Transverse colon (tissue), 4 donors: ENCODE results near the gene GOLGA5. TPM values are rescaled to one million over a fixed set of nuclear protein-coding genes. Genes with fewer than 3 reads are reported as not detected.

Experiments
- DNase-seq: peaks from one replicate; pipeline ENCODE4 v3.0.0-alpha.2; 2019
- H3K27ac ChIP-seq, 4 donors: fragments of 200-600 bp; sonication (generic); 2 replicates each; pipeline ENCODE4 v1.5.1; 2016 to 2018; ENCODE audit warnings: inconsistent platforms in 4 of 4
- H3K27me3 ChIP-seq: fragments of 200-600 bp; sonication (generic); 2 replicates; pipeline ENCODE4 v1.5.1; 2017; ENCODE audit warnings: inconsistent platforms
- H3K36me3 ChIP-seq, 4 donors: fragments of 200-600 bp; sonication (generic); 2 replicates each; pipeline ENCODE4 v1.5.1; 2017 to 2019; ENCODE audit warnings: inconsistent platforms in 4 of 4
- H3K4me1 ChIP-seq, 4 donors: fragments of 200-600 bp; sonication (generic); 2 replicates each; pipeline ENCODE4 v1.5.1; 2017 to 2020; ENCODE audit warnings: inconsistent platforms in 4 of 4
- H3K4me3 ChIP-seq, 4 donors: fragments of 200-600 bp; sonication (generic); 1 replicate in 1 of 4; 2 replicates in 3 of 4; pipeline versions ENCODE4 v1.5.1 to v1.6.1; 2017 to 2019; ENCODE audit warnings: inconsistent platforms in 4 of 4
- H3K9me3 ChIP-seq, 2 donors: fragments of 200-600 bp; sonication (generic); 2 replicates each; pipeline ENCODE4 v1.5.1; 2017 to 2019; ENCODE audit warnings: inconsistent platforms in 2 of 2
- CTCF ChIP-seq, 5 experiments: fragments of 200-600 bp in 3 of 5; fragments of 450-650 bp in 2 of 5; sonication (generic) in 3 of 5; IDR thresholded peaks; 1 replicate in 2 of 5; 2 replicates in 3 of 5; pipeline ENCODE4 v1.5.1; 2016 to 2017; ENCODE audit warnings: antibody characterized with exemption in 5 of 5, inconsistent platforms in 3 of 5, mild to moderate bottlenecking in 2 of 5, moderate library complexity in 1 of 5
- EP300 ChIP-seq: sonication (generic); formaldehyde crosslinking; IDR thresholded peaks from one replicate; pipeline ENCODE4 v1.6.1; 2017; ENCODE audit warnings: antibody characterized with exemption, low read depth
- POLR2A ChIP-seq: fragments of 450-650 bp; IDR thresholded peaks from one replicate; pipeline ENCODE4 v1.6.1; 2016; ENCODE audit warnings: antibody characterized with exemption, mild to moderate bottlenecking, moderate library complexity
- POLR2AphosphoS5 ChIP-seq, 3 donors: sonication (generic); formaldehyde crosslinking; IDR thresholded peaks; one replicate each; pipeline ENCODE4 v1.6.1; 2016; ENCODE audit warnings: antibody characterized with exemption in 3 of 3
- WGBS, 2 donors: methylation state at CpG; one replicate each; pipeline ENCODE4 v1.1.5; 2018; ENCODE audit warnings: low coverage in 1 of 2; 5-methylcytosine and 5-hydroxymethylcytosine counted together
- in situ Hi-C, 4 donors: fragments of 200-750 bp; cut with MboI; loops; one replicate each; pipeline versions ENCODE4 v1.15.0 to v1.15.1; 2017; ENCODE audit warnings: low sequenced_read_pairs in 3 of 4, low pct_ligation_motif_present in 1 of 4, low pct_unique_long_range_greater_than_20kb in 1 of 4
- intact Hi-C: fragments of 100-400 bp; cut with DNase I; formaldehyde crosslinking; loops from one replicate; pipeline ENCODE4 v1.15.1; 2023; ENCODE audit warnings: low total_unique reads
- total RNA-seq, 4 donors: library from RNA; depleted of rRNA; stranded (reverse); fragments of >200 nt; gene quantifications; one replicate each; pipeline ENCODE4 v1.1.0, GENCODE V29; 2016

The GOLGA5 gene
- total RNA-seq, 4 donors from 2014 or later = 15.9 to 38.1 (median 30.3) TPM

DNA sequence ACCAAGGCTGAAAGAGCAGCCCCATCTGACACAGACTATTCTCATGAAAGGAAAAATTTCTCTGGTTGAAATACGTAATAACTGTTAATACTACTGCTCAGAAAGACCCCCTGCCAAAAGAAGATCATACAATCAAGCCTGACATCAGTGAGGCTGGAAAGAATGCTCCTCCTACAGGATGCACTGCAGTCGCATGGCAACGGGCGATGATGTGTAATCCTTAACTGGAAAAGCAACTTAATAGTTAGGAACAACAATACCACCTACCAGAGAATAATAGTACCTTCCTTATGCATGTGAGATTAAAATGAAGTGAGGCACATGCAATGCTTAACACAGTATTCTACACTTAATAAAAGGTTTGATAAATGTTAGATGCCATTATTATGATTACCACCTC is 1.2 kb upstream of the GOLGA5 start:
- TF ChIP-seq POLR2A = no peak
- no peak for TF ChIP-seq POLR2AphosphoS5 (IDR thresholded peaks at IDR 0.05)
- no peak for TF ChIP-seq CTCF (IDR thresholded peaks at IDR 0.05)
- TF ChIP-seq EP300 = no peak
- Histone ChIP-seq H3K27ac (peak overlapping the region; percentile 87 to 95 (median 90)), H3K36me3 (peaks cover 0 to 4% (median 2%) of the 10 kb centered on the region in 4 donors), H3K4me3 (no peak overlapping the region), H3K27me3 (no peaks in the 10 kb centered on the region), H3K9me3 (peaks cover 17% of the 10 kb centered on the region in 2 donors), H3K4me1 (peaks cover 8 to 28% (median 20%) of the 10 kb centered on the region in 4 donors)
- in situ Hi-C loops (loop anchor here in 1 of 4 donors (25.0 kb wide), 1 partner anchor 106 kb away; no protein-coding TSS in a partner anchor), intact Hi-C loops (no loop called here)
- DNase-seq = no peak
- 59% methylated on average over 4 of the region's 4 CpGs; no CpG with 5 or more reads in 1 of the 2 donors for WGBS, 2 donors

GRCh38 chr14:92794547-92794941 is 439 bp downstream of the GOLGA5 start:
- H3K36me3 ChIP-seq = peaks cover 0 to 15% (median 4%) of the 10 kb centered on the region in 4 donors
- peaks cover 9 to 28% (median 20%) of the 10 kb centered on the region in 4 donors for H3K4me1 ChIP-seq
- intact Hi-C loops (no loop called here), in situ Hi-C loops (loop anchor here in 1 of 4 donors (25.0 kb wide), 1 partner anchor 107 kb away; no protein-coding TSS in a partner anchor)
- DNase-seq = peak; percentile 16
- peak overlapping the region; percentile 89 to 96 (median 92) for H3K27ac ChIP-seq
- TF ChIP-seq CTCF (IDR thresholded peaks at IDR 0.05) (no peak), EP300 (no peak), POLR2AphosphoS5 (IDR thresholded peaks at IDR 0.05) (no peak), POLR2A (no peak)
- peaks cover 9% of the 10 kb centered on the region in 2 donors for H3K9me3 ChIP-seq
- H3K27me3 ChIP-seq = no peaks in the 10 kb centered on the region
- WGBS, 2 donors = 0% methylated on average over 4 to 20 of the region's 20 CpGs
- peak overlapping the region; percentile 88 to 99 (median 92) for H3K4me3 ChIP-seq

- peak overlapping the region; percentile 88 to 99 (median 92) for H3K4me3 ChIP-seq
- WGBS, 2 donors = 58 to 62% methylated on average over 6 of the region's 6 CpGs
- H3K4me1 ChIP-seq = peaks cover 12 to 29% (median 20%) of the 10 kb centered on the region in 4 donors
- no peak for DNase-seq
- H3K27me3 ChIP-seq = no peaks in the 10 kb centered on the region
- peaks cover 4 to 5% of the 10 kb centered on the region in 2 donors for H3K9me3 ChIP-seq
- H3K27ac ChIP-seq = peak overlapping the region; percentile 89 to 96 (median 92)
- H3K36me3 ChIP-seq = peaks cover 0 to 15% (median 4%) of the 10 kb centered on the region in 4 donors
- in situ Hi-C loops (loop anchor here in 1 of 4 donors (25.0 kb wide), 1 partner anchor 108 kb away; no protein-coding TSS in a partner anchor), intact Hi-C loops (no loop called here)
- TF ChIP-seq CTCF (IDR thresholded peaks at IDR 0.05) (no peak), EP300 (no peak), POLR2AphosphoS5 (IDR thresholded peaks at IDR 0.05) (no peak), POLR2A (no peak)
Observed at GRCh38 chr14:92794961-92795360, 856 bp downstream of the GOLGA5 start.

DNA sequence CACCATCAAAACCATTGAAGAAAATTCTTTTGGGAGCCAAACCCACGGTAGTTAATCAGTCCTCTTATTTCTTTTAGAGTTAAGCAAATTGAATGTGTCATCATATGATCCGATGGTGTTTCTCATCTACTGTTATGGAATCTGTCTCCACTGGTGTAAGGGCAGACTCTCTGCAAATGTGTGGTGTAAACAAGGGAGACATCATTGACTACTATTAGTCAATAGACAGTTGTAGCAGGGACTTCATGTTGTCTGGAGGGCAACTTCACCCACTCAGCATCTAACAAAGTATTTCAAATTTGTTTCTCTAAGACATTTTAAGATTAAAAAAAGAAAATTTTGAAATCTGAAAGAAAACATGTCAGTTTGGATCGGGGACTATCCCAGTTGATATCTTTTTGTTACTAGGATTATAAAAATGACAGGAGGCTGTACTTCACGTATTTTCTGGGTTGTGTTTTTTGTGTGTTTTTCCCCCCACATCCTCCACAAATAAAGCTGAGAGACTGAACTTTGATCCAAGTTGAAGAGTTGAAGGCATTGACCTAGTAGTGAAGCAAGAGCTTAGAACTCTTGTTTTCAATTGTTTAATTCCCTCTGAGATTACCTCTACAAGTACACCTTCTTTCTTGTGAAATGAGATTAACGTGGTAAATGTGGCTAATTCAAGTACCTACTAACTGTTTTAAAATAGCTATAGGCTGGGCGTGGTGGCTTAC is 4.0 kb downstream of the GOLGA5 start:
- TF ChIP-seq EP300 (no peak), CTCF (IDR thresholded peaks at IDR 0.05) (no peak), POLR2AphosphoS5 (IDR thresholded peaks at IDR 0.05) (no peak), POLR2A (no peak)
- in situ Hi-C loops = loop anchor here in 1 of 4 donors (25.0 kb wide), 1 partner anchor 111 kb away; no protein-coding TSS in a partner anchor

More for the DNA sequence above, 4.0 kb downstream of the GOLGA5 start:
- intact Hi-C loops = no loop called here
- no peaks in the 10 kb centered on the region for H3K9me3 ChIP-seq
- H3K36me3 ChIP-seq = peaks cover 0 to 15% (median 4%) of the 10 kb centered on the region in 4 donors
- peaks cover 14 to 48% (median 20%) of the 10 kb centered on the region in 4 donors for H3K4me1 ChIP-seq
- no peak for DNase-seq
- no peaks in the 10 kb centered on the region for H3K27me3 ChIP-seq
- no peak overlapping the region for H3K27ac ChIP-seq
- 74 to 85% methylated on average over 6 of the region's 6 CpGs for whole genome bisulfite sequencing, 2 donors
- H3K4me3 ChIP-seq = no peak overlapping the region
